HEK293 (cell line): ENCODE results near the gene HOXA3.

Source experiments
- FEZF1 ChIP-seq: fragments of 450-650 bp; formaldehyde crosslinking; IDR thresholded peaks from 2 replicates; pipeline ENCODE4 v1.5.1; 2016; ENCODE audit warnings: missing biosample characterization, missing genetic modification characterization
- MZF1 ChIP-seq: fragments of 450-650 bp; formaldehyde crosslinking; IDR thresholded peaks from 2 replicates; pipeline ENCODE4 v1.5.1; 2017; ENCODE audit warnings: missing biosample characterization, missing genetic modification characterization, borderline replicate concordance
- ZNF174 ChIP-seq: fragments of 450-650 bp; formaldehyde crosslinking; IDR thresholded peaks from 2 replicates; pipeline ENCODE4 v1.5.0; 2017; ENCODE audit warnings: missing biosample characterization, mild to moderate bottlenecking, missing genetic modification characterization
- ZNF175 ChIP-seq: fragments of 450-650 bp; formaldehyde crosslinking; IDR thresholded peaks from 2 replicates; pipeline ENCODE4 v1.5.1; 2016; ENCODE audit warnings: missing biosample characterization, missing genetic modification characterization
- ZNF2 ChIP-seq: fragments of 450-650 bp; formaldehyde crosslinking; IDR thresholded peaks from 2 replicates; pipeline ENCODE4 v1.5.1; 2016; ENCODE audit warnings: missing biosample characterization, missing genetic modification characterization
- ZNF341 ChIP-seq: fragments of 450-650 bp; formaldehyde crosslinking; IDR thresholded peaks from 2 replicates; pipeline ENCODE4; 2016; ENCODE audit warnings: low read depth, missing biosample characterization, missing genetic modification characterization
- ZNF391 ChIP-seq: fragments of 450-650 bp; formaldehyde crosslinking; IDR thresholded peaks from 2 replicates; pipeline ENCODE4 v1.5.1; 2016; ENCODE audit warnings: low read depth, missing biosample characterization, missing genetic modification characterization, borderline replicate concordance
- ZNF416 ChIP-seq: fragments of 450-650 bp; formaldehyde crosslinking; IDR thresholded peaks from 2 replicates; pipeline ENCODE4 v1.5.1; 2016; ENCODE audit warnings: missing biosample characterization, missing genetic modification characterization
- ZNF558 ChIP-seq: fragments of 450-650 bp; formaldehyde crosslinking; IDR thresholded peaks from 2 replicates; pipeline ENCODE4 v1.5.1; 2016; ENCODE audit warnings: missing biosample characterization, missing genetic modification characterization
- ZNF571 ChIP-seq: fragments of 450-650 bp; formaldehyde crosslinking; IDR thresholded peaks from 2 replicates; pipeline ENCODE4 v1.5.0; 2017; ENCODE audit warnings: missing biosample characterization, missing genetic modification characterization
- ZNF610 ChIP-seq: fragments of 450-650 bp; formaldehyde crosslinking; IDR thresholded peaks from 2 replicates; pipeline ENCODE4 v1.5.1; 2016; ENCODE audit warnings: missing biosample characterization, missing genetic modification characterization, borderline replicate concordance
- ZNF624 ChIP-seq: fragments of 450-650 bp; formaldehyde crosslinking; IDR thresholded peaks from 2 replicates; pipeline ENCODE4 v1.5.1; 2017; ENCODE audit warnings: missing biosample characterization, missing genetic modification characterization
- ZNF629 ChIP-seq: fragments of 450-650 bp; formaldehyde crosslinking; IDR thresholded peaks from 2 replicates; pipeline ENCODE4 v1.5.1; 2017; ENCODE audit warnings: missing biosample characterization, missing genetic modification characterization
- ZNF768 ChIP-seq: fragments of 450-650 bp; formaldehyde crosslinking; IDR thresholded peaks from 2 replicates; pipeline ENCODE4 v1.5.1; 2018; ENCODE audit warnings: missing biosample characterization, mild to moderate bottlenecking, missing genetic modification characterization
- ZNF792 ChIP-seq: fragments of 450-650 bp; formaldehyde crosslinking; IDR thresholded peaks from 2 replicates; pipeline ENCODE4 v1.5.1; 2016; ENCODE audit warnings: missing biosample characterization, missing genetic modification characterization
- ZSCAN30 ChIP-seq: fragments of 450-650 bp; IDR thresholded peaks from 2 replicates; pipeline ENCODE4 v1.5.1; 2018; ENCODE audit warnings: missing biosample characterization, mild to moderate bottlenecking, missing genetic modification characterization, moderate library complexity
- TF ChIP-seq, protein P1 (sequence below): fragments of 450-650 bp; formaldehyde crosslinking; IDR thresholded peaks from 2 replicates; pipeline ENCODE4 v1.5.1; 2016; ENCODE audit warnings: missing biosample characterization, missing genetic modification characterization
- TF ChIP-seq, protein P2 (sequence below): fragments of 450-650 bp; formaldehyde crosslinking; IDR thresholded peaks from 2 replicates; pipeline ENCODE4 v1.5.1; 2016; ENCODE audit warnings: missing biosample characterization, missing genetic modification characterization
- TF ChIP-seq, protein P3 (sequence below): fragments of 450-650 bp; formaldehyde crosslinking; IDR thresholded peaks from 2 replicates; pipeline ENCODE4 v1.5.1; 2016; ENCODE audit warnings: missing biosample characterization, missing genetic modification characterization, low read depth
- TF ChIP-seq, protein P4 (sequence below): fragments of 450-650 bp; formaldehyde crosslinking; IDR thresholded peaks from 2 replicates; pipeline ENCODE4 v1.5.1; 2016; ENCODE audit warnings: missing biosample characterization, missing genetic modification characterization
- TF ChIP-seq, protein P5 (sequence below): fragments of 450-650 bp; formaldehyde crosslinking; IDR thresholded peaks from 2 replicates; pipeline ENCODE4 v1.5.1; 2017; ENCODE audit warnings: missing biosample characterization, missing genetic modification characterization
- TF ChIP-seq, protein P6 (sequence below): fragments of 450-650 bp; formaldehyde crosslinking; conservative IDR thresholded peaks from 2 replicates; pipeline ENCODE4 v1.5.1; 2016; ENCODE audit warnings: low read depth, missing biosample characterization, missing genetic modification characterization
- TF ChIP-seq, protein P7 (sequence below): fragments of 450-650 bp; IDR thresholded peaks from 2 replicates; pipeline ENCODE4 v1.5.1; 2018; ENCODE audit warnings: missing biosample characterization, mild to moderate bottlenecking, missing genetic modification characterization
- TF ChIP-seq, protein P8 (sequence below): fragments of 450-650 bp; formaldehyde crosslinking; IDR thresholded peaks from 2 replicates; pipeline ENCODE4 v1.5.1; 2016; ENCODE audit warnings: missing biosample characterization, missing genetic modification characterization, borderline replicate concordance

The HOXA3 gene

DNA sequence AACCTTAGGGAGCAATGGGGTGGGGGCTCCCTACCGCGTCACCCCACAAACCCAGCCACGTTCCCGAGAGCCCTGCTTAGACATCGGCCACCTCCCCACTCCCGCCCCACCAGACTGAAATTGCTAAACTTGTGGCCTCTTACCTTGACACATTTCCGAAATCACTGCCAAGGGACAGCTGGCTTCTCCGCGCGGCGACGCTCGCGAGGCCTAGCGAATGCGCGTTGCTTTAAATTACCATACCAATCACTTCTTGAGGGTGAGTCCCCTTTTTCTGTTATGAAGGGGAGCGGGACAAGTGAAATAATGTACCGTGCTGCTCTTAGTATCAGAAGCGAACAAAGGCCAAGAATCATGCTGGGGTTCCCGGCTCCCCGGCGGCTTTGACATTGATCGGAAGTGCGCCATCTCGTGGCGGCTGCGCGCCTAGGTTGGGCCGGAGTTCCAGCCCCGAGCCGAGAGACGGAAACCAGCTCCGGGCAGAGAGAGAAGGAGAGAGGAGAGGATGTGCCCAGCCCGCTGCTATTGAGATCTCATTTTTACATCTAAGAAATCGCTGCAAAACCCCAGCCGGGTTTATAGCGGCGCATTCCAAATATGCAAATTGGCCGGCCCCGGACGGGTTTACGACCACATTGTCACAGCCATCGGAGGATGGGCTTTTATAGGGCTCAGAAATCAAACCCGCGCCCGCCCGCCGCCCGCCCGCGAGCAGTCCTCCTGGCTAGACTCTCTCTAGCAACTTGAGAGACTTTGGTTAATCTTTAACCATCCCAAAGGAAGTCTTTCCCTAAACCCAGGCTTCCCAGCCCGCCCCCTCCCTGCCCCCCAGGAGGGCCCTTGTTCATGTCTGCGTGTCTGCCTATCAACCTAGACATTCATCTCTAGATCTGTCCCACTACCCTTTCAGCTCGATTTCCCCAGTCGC, 27.4 kb upstream of the HOXA3 start (continued):
- no peak for TF ChIP-seq ZNF768
- no peak for TF ChIP-seq ZNF416 (tag by site-specific recombination)
- no peak for TF ChIP-seq ZNF341 (tag by site-specific recombination)
- TF ChIP-seq FEZF1, result no peak; the same call in 1 of the 2 replicates
- TF ChIP-seq ZNF624 (tag by site-specific recombination), result no peak
- TF ChIP-seq ZNF610 (tag by site-specific recombination), result no peak
- TF ChIP-seq ZNF629 (tag by site-specific recombination), result peak; percentile 48; the same call in 1 of the 2 replicates
- TF ChIP-seq, protein P1, sequence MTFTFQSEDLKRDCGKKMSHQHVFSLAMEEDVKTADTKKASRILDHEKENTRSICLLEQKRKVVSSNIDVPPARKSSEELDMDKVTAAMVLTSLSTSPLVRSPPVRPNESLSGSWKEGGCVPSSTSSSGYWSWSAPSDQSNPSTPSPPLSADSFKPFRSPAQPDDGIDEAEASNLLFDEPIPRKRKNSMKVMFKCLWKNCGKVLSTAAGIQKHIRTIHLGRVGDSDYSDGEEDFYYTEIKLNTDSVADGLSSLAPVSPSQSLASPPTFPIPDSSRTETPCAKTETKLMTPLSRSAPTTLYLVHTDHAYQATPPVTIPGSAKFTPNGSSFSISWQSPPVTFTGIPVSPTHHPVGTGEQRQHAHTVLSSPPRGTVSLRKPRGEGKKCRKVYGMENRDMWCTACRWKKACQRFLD, result no peak
- TF ChIP-seq, protein P2, sequence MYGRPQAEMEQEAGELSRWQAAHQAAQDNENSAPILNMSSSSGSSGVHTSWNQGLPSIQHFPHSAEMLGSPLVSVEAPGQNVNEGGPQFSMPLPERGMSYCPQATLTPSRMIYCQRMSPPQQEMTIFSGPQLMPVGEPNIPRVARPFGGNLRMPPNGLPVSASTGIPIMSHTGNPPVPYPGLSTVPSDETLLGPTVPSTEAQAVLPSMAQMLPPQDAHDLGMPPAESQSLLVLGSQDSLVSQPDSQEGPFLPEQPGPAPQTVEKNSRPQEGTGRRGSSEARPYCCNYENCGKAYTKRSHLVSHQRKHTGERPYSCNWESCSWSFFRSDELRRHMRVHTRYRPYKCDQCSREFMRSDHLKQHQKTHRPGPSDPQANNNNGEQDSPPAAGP, result no peak
- TF ChIP-seq ZNF2 (tag by site-specific recombination), result no peak; the same call in 1 of the 2 replicates
- no peak for TF ChIP-seq ZNF175 (tag by site-specific recombination)
- TF ChIP-seq, protein P3, sequence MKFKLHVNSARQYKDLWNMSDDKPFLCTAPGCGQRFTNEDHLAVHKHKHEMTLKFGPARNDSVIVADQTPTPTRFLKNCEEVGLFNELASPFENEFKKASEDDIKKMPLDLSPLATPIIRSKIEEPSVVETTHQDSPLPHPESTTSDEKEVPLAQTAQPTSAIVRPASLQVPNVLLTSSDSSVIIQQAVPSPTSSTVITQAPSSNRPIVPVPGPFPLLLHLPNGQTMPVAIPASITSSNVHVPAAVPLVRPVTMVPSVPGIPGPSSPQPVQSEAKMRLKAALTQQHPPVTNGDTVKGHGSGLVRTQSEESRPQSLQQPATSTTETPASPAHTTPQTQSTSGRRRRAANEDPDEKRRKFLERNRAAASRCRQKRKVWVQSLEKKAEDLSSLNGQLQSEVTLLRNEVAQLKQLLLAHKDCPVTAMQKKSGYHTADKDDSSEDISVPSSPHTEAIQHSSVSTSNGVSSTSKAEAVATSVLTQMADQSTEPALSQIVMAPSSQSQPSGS (tag by site-specific recombination), result no peak
- TF ChIP-seq ZNF174, result no peak
- TF ChIP-seq, protein P4, sequence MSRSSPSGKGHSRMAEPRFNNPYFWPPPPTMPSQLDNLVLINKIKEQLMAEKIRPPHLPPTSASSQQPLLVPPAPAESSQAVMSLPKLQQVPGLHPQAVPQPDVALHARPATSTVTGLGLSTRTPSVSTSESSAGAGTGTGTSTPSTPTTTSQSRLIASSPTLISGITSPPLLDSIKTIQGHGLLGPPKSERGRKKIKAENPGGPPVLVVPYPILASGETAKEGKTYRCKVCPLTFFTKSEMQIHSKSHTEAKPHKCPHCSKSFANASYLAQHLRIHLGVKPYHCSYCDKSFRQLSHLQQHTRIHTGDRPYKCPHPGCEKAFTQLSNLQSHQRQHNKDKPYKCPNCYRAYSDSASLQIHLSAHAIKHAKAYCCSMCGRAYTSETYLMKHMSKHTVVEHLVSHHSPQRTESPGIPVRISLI (tag by site-specific recombination), result no peak
- TF ChIP-seq MZF1 (tag by site-specific recombination), result peak; percentile 92
- no peak for TF ChIP-seq ZNF571 (tag by site-specific recombination)
- TF ChIP-seq ZSCAN30 (tag by site-specific recombination), result no peak; the same call in 1 of the 2 replicates
- TF ChIP-seq ZNF391, result no peak
- TF ChIP-seq, protein P5, sequence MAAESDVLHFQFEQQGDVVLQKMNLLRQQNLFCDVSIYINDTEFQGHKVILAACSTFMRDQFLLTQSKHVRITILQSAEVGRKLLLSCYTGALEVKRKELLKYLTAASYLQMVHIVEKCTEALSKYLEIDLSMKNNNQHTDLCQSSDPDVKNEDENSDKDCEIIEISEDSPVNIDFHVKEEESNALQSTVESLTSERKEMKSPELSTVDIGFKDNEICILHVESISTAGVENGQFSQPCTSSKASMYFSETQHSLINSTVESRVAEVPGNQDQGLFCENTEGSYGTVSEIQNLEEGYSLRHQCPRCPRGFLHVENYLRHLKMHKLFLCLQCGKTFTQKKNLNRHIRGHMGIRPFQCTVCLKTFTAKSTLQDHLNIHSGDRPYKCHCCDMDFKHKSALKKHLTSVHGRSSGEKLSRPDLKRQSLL (tag by site-specific recombination), result no peak
- TF ChIP-seq, protein P6, sequence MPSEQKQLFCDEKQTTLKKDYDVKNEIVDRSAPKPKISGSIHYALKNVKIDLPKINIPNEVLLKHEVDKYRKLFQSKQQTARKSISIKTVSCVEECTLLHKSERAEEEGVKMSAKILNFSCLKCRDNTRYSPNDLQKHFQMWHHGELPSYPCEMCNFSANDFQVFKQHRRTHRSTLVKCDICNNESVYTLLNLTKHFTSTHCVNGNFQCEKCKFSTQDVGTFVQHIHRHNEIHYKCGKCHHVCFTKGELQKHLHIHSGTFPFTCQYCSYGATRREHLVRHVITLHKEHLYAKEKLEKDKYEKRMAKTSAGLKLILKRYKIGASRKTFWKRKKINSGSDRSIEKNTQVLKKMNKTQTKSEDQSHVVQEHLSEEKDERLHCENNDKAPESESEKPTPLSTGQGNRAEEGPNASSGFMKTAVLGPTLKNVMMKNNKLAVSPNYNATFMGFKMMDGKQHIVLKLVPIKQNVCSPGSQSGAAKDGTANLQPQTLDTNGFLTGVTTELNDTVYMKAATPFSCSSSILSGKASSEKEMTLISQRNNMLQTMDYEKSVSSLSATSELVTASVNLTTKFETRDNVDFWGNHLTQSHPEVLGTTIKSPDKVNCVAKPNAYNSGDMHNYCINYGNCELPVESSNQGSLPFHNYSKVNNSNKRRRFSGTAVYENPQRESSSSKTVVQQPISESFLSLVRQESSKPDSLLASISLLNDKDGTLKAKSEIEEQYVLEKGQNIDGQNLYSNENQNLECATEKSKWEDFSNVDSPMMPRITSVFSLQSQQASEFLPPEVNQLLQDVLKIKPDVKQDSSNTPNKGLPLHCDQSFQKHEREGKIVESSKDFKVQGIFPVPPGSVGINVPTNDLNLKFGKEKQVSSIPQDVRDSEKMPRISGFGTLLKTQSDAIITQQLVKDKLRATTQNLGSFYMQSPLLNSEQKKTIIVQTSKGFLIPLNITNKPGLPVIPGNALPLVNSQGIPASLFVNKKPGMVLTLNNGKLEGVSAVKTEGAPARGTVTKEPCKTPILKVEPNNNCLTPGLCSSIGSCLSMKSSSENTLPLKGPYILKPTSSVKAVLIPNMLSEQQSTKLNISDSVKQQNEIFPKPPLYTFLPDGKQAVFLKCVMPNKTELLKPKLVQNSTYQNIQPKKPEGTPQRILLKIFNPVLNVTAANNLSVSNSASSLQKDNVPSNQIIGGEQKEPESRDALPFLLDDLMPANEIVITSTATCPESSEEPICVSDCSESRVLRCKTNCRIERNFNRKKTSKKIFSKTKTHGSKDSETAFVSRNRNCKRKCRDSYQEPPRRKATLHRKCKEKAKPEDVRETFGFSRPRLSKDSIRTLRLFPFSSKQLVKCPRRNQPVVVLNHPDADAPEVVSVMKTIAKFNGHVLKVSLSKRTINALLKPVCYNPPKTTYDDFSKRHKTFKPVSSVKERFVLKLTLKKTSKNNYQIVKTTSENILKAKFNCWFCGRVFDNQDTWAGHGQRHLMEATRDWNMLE (tag by site-specific recombination), result no peak
- no peak for TF ChIP-seq ZNF792 (tag by site-specific recombination)
- no peak for TF ChIP-seq ZNF558 (tag by site-specific recombination)
- TF ChIP-seq, protein P7, sequence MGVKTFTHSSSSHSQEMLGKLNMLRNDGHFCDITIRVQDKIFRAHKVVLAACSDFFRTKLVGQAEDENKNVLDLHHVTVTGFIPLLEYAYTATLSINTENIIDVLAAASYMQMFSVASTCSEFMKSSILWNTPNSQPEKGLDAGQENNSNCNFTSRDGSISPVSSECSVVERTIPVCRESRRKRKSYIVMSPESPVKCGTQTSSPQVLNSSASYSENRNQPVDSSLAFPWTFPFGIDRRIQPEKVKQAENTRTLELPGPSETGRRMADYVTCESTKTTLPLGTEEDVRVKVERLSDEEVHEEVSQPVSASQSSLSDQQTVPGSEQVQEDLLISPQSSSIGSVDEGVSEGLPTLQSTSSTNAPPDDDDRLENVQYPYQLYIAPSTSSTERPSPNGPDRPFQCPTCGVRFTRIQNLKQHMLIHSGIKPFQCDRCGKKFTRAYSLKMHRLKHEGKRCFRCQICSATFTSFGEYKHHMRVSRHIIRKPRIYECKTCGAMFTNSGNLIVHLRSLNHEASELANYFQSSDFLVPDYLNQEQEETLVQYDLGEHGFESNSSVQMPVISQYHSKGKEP, result peak; percentile 44; the same call in 1 of the 2 replicates
- TF ChIP-seq, protein P8, sequence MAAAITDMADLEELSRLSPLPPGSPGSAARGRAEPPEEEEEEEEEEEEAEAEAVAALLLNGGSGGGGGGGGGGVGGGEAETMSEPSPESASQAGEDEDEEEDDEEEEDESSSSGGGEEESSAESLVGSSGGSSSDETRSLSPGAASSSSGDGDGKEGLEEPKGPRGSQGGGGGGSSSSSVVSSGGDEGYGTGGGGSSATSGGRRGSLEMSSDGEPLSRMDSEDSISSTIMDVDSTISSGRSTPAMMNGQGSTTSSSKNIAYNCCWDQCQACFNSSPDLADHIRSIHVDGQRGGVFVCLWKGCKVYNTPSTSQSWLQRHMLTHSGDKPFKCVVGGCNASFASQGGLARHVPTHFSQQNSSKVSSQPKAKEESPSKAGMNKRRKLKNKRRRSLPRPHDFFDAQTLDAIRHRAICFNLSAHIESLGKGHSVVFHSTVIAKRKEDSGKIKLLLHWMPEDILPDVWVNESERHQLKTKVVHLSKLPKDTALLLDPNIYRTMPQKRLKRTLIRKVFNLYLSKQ, result no peak
